ENCODE data around the gene CDH13. TPM values are rescaled to one million over a fixed set of nuclear protein-coding genes. Genes with fewer than 3 reads are reported as not detected.

CDH13 gene
- total and polyA plus RNA-seq, 12 donors, result 0.86 to 30.6 (median 2.4) TPM

DNA sequence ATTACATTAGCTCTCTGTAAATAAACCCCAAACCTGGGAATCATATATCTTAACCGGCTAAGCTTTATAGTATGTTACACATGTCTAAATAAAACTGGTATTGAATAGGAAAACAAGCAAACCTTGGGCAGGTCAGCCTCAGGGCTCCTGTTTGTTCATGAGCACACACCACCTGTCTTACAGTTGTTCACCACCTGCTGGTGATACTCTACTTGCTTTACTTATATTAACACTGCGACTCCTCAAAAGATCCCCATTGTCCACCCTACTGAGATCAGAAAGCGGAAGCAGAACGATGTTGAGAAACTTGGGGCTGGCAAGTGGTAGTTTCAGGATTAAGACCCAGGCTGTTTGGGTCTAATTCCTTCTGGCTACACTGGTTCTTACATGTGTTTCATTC lies 16.4 kb downstream of the CDH13 start:
- Histone ChIP-seq H3K4me1 (replicated peaks in 1 of 2) (no peaks in the 10 kb centered on the region), H3K36me3 (replicated peaks in 1 of 2) (no peaks in the 10 kb centered on the region)

DNA sequence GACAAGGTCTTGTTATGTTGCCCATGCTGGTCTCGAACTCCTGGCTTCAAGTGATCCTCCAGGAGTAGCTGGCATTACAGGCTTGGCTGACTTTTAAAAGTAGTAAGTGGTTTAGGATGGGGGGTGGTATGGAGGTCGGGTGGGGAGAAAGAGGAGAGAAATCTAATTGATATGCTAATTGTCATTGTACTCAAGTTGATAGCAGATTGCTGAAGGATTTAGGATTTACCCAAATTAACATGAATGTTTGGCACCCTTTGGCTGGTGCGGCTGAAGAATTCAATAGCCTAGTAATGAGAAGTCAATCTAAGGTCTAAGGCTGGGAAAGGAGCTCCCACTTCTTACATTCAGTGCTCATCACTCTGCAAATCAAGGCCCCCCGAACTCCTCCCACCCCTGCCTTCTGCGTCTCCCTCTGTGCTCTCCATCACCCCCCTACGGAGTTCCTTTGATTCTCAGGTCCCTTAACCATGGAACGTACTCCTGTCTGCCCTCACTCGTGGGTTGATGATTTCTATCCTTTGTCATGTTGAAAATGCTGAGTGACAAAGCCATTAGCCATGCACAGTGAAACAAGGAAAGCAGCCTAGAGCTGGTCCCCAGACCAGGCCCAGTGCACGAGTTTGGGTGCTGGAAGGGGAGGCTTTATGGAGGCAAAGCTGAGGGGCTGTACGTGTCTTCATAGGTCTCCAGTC lies 17.3 kb downstream of the CDH13 start:
- WGBS, 4 donors, result 65 to 77% (median 73%) methylated on average over 10 of the region's 10 CpGs
- Histone ChIP-seq H3K4me3 (no peak overlapping the region), H3K9me3 (replicated peaks in 1 of 3) (no peaks in the 10 kb centered on the region), H3K27ac (no peak overlapping the region), H3K36me3 (replicated peaks in 1 of 2) (no peaks in the 10 kb centered on the region), H3K27me3 (no peaks in the 10 kb centered on the region), H3K4me1 (replicated peaks in 1 of 2) (no peaks in the 10 kb centered on the region)
- no peak for DNase-seq
- TF ChIP-seq POLR2A (IDR thresholded peaks at IDR 0.05), result no peak
- TF ChIP-seq, protein P1, sequence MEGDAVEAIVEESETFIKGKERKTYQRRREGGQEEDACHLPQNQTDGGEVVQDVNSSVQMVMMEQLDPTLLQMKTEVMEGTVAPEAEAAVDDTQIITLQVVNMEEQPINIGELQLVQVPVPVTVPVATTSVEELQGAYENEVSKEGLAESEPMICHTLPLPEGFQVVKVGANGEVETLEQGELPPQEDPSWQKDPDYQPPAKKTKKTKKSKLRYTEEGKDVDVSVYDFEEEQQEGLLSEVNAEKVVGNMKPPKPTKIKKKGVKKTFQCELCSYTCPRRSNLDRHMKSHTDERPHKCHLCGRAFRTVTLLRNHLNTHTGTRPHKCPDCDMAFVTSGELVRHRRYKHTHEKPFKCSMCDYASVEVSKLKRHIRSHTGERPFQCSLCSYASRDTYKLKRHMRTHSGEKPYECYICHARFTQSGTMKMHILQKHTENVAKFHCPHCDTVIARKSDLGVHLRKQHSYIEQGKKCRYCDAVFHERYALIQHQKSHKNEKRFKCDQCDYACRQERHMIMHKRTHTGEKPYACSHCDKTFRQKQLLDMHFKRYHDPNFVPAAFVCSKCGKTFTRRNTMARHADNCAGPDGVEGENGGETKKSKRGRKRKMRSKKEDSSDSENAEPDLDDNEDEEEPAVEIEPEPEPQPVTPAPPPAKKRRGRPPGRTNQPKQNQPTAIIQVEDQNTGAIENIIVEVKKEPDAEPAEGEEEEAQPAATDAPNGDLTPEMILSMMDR (IDR thresholded peaks at IDR 0.05), result no peak
- intact Hi-C loops (cut with DNase I), result no loop called here

More for the DNA sequence above, 16.4 kb downstream of the CDH13 start:
- DNase-seq, result no peak
- no peak for TF ChIP-seq POLR2A (IDR thresholded peaks at IDR 0.05)
- TF ChIP-seq, protein P1 (IDR thresholded peaks at IDR 0.05), result no peak
- no peaks in the 10 kb centered on the region for H3K27me3 ChIP-seq
- H3K27ac ChIP-seq, result no peak overlapping the region
- intact Hi-C loops (cut with DNase I), result no loop called here
- 88 to 94% (median 90%) methylated on average over 4 of the region's 4 CpGs for WGBS, 4 donors
- H3K4me3 ChIP-seq, result no peak overlapping the region
- H3K9me3 ChIP-seq (replicated peaks in 1 of 3), result no peaks in the 10 kb centered on the region

DNA sequence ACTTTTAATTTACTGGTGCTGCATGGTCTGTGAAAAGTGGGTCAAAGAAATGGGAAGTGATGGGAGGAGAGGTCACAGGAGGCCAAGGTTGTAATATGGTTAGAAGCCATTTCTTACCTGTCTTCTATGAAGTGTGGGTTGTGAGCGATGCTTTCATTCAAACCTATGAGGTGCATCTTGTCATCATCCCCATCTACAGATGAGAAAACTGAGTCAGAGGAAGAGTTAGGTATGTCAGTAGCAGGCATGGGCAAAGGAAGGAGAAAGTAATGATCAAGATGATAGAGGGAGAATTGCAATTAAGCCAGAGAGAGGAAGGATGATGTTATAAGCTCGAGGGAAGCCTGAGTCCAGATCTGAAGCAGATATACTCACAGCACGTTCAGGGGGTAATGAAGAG lies 19.7 kb downstream of the CDH13 start:
- DNase-seq, result no peak
- TF ChIP-seq POLR2A (IDR thresholded peaks at IDR 0.05), result no peak
- TF ChIP-seq, protein P1 (IDR thresholded peaks at IDR 0.05), result no peak
- H3K4me3 ChIP-seq, result no peak overlapping the region
- no peaks in the 10 kb centered on the region for H3K36me3 ChIP-seq (replicated peaks in 1 of 2)
- no peak overlapping the region for H3K27ac ChIP-seq
- H3K9me3 ChIP-seq (replicated peaks in 1 of 3), result no peaks in the 10 kb centered on the region
- intact Hi-C loops (cut with DNase I), result no loop called here
- no peaks in the 10 kb centered on the region for H3K4me1 ChIP-seq (replicated peaks in 1 of 2)
- no peaks in the 10 kb centered on the region for H3K27me3 ChIP-seq
- WGBS, 4 donors, result 76 to 84% (median 78%) methylated on average over 3 of the region's 3 CpGs

DNA sequence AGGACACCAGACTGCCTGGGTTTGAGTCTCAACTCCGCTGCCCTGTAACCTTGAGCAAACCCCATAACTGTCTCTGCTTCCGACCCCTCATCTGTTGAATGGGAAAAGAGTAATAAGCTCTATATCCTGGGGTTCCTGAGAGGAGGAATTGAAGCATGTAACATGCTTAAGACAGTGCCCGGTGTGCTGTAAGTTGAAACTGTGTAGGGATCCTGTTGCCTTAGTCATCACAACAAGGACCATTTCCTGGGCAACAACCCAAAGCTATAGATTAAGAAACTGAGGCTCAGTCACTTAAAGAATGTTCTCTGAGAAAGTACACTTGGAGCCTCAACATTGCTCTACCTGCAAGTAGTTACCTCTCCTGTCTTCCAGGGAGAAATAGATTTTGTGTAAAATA lies 23.0 kb downstream of the CDH13 start:
- H3K27ac ChIP-seq, result no peak overlapping the region
- H3K4me1 ChIP-seq (replicated peaks in 1 of 2), result no peaks in the 10 kb centered on the region
- TF ChIP-seq POLR2A (IDR thresholded peaks at IDR 0.05), result no peak
- TF ChIP-seq, protein P1 (IDR thresholded peaks at IDR 0.05), result no peak
- WGBS, 4 donors, result 66 to 81% (median 77%) methylated on average over 3 of the region's 3 CpGs
- intact Hi-C loops (cut with DNase I), result no loop called here
- DNase-seq, result no peak
- H3K4me3 ChIP-seq, result no peak overlapping the region
- H3K36me3 ChIP-seq (replicated peaks in 1 of 2), result no peaks in the 10 kb centered on the region
- no peaks in the 10 kb centered on the region for H3K27me3 ChIP-seq
- H3K9me3 ChIP-seq (replicated peaks in 1 of 3), result no peaks in the 10 kb centered on the region

All from adrenal gland (tissue), 12 donors.